NT2/D1 (cell line): ENCODE measurements around the gene SEH1L.

ENCODE experiments used
- SUZ12 ChIP-seq: IDR thresholded peaks from 2 replicates; pipeline ENCODE4 v1.6.1; 2011; ENCODE audit not compliant: insufficient read length, insufficient read depth; ENCODE audit errors: extremely low read depth
- ZNF274 ChIP-seq: IDR thresholded peaks from 2 replicates; pipeline ENCODE4 v1.6.1; 2011; ENCODE audit warnings: mild to moderate bottlenecking, low read depth, low read length

DNA sequence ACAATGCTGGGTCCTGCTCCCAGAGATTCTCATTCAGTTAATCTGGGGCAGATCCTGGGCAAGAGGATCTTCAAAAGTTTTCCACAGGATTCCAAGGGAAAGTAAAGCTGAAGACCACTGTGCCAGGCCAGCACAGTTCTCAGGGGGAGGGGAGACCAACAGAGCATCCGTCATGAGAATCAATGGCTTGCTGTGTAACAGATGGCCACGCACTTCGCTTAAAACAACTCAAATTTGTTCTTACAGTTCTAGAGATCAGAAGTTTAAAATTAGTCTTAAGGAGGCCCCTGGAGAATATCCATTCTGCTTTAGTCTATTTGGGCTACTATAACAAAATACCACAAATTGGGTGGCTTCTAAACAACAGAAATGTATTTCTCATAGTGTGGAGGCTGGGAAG is 17.4 kb upstream of the SEH1L start:
- TF ChIP-seq SUZ12 (no peak), ZNF274 (no peak)
